Measurements from ENCODE around the gene TBC1D24. TPM values are rescaled to one million over a fixed set of nuclear protein-coding genes. Genes with fewer than 3 reads are reported as not detected.

The TBC1D24 gene
- total and polyA plus RNA-seq, 7 donors = 0.60 to 16.1 (median 6.5) TPM

GRCh38 chr16:2449118-2449517, 25.8 kb upstream of the TBC1D24 start:
- Histone ChIP-seq H3K4me3 (no peak overlapping the region), H3K9me3 (no peaks in the 10 kb centered on the region), H3K27ac (no peak overlapping the region), H3K36me3 (peaks cover 0 to 28% (median 2%) of the 10 kb centered on the region in 4 donors), H3K4me1 (no peaks in the 10 kb centered on the region), H3K27me3 (no peaks in the 10 kb centered on the region)
- intact Hi-C loops (cut with DNase I) = no loop called here
- TF ChIP-seq CTCF (IDR thresholded peaks at IDR 0.05) (no peak), EP300 (IDR thresholded peaks at IDR 0.05) (no peak), POLR2A (IDR thresholded peaks at IDR 0.05) (no peak), POLR2AphosphoS5 (IDR thresholded peaks at IDR 0.05) (no peak)
- 97 to 98% methylated on average over 25 of the region's 25 CpGs for WGBS, 2 donors
- DNase-seq = no peak

GRCh38 chr16:2450535-2450934, 24.4 kb upstream of the TBC1D24 start:
- TF ChIP-seq POLR2A (IDR thresholded peaks at IDR 0.05) = no peak
- no peak for TF ChIP-seq EP300 (IDR thresholded peaks at IDR 0.05)
- no peak for TF ChIP-seq CTCF (IDR thresholded peaks at IDR 0.05)
- Histone ChIP-seq H3K27ac (no peak overlapping the region), H3K4me1 (no peaks in the 10 kb centered on the region), H3K36me3 (peaks cover 0 to 22% (median under 1%) of the 10 kb centered on the region in 4 donors), H3K9me3 (no peaks in the 10 kb centered on the region), H3K4me3 (no peak overlapping the region), H3K27me3 (no peaks in the 10 kb centered on the region)
- intact Hi-C loops (cut with DNase I) = no loop called here
- 93 to 95% methylated on average over 8 of the region's 8 CpGs for WGBS, 2 donors
- no peak for DNase-seq

GRCh38 chr16:2450975-2451381, 23.9 kb upstream of the TBC1D24 start:
- Histone ChIP-seq H3K4me3 (no peak overlapping the region), H3K27ac (no peak overlapping the region), H3K36me3 (peaks cover 0 to 20% (median 0%) of the 10 kb centered on the region in 4 donors), H3K9me3 (no peaks in the 10 kb centered on the region), H3K4me1 (no peaks in the 10 kb centered on the region), H3K27me3 (no peaks in the 10 kb centered on the region)
- intact Hi-C loops (cut with DNase I) = no loop called here
- TF ChIP-seq CTCF (IDR thresholded peaks at IDR 0.05) = no peak
- TF ChIP-seq EP300 (IDR thresholded peaks at IDR 0.05) = no peak
- no peak for TF ChIP-seq POLR2A (IDR thresholded peaks at IDR 0.05)
- no peak for TF ChIP-seq POLR2AphosphoS5 (IDR thresholded peaks at IDR 0.05)
- no peak for DNase-seq
- 93 to 94% methylated on average over 19 of the region's 19 CpGs for WGBS, 2 donors

GRCh38 chr16:2451851-2452320, 23.0 kb upstream of the TBC1D24 start:
- no peak for DNase-seq
- H3K27ac ChIP-seq = no peak overlapping the region
- peaks cover 0 to 11% (median 0%) of the 10 kb centered on the region in 4 donors for H3K36me3 ChIP-seq
- 94 to 96% methylated on average over 18 of the region's 18 CpGs for WGBS, 2 donors
- H3K4me1 ChIP-seq = no peaks in the 10 kb centered on the region
- intact Hi-C loops (cut with DNase I) = no loop called here
- no peak for TF ChIP-seq EP300 (IDR thresholded peaks at IDR 0.05)
- no peak for TF ChIP-seq POLR2AphosphoS5 (IDR thresholded peaks at IDR 0.05)
- no peak for TF ChIP-seq POLR2A (IDR thresholded peaks at IDR 0.05)
- TF ChIP-seq CTCF (IDR thresholded peaks at IDR 0.05) = no peak
- no peaks in the 10 kb centered on the region for H3K9me3 ChIP-seq
- H3K4me3 ChIP-seq = no peak overlapping the region
- H3K27me3 ChIP-seq = no peaks in the 10 kb centered on the region

- Histone ChIP-seq H3K9me3 (no peaks in the 10 kb centered on the region), H3K4me3 (no peak overlapping the region), H3K27ac (no peak overlapping the region), H3K4me1 (no peaks in the 10 kb centered on the region), H3K36me3 (peaks cover 0 to 10% (median 0%) of the 10 kb centered on the region in 4 donors), H3K27me3 (no peaks in the 10 kb centered on the region)
- TF ChIP-seq POLR2AphosphoS5 (IDR thresholded peaks at IDR 0.05) (no peak), EP300 (IDR thresholded peaks at IDR 0.05) (no peak), CTCF (IDR thresholded peaks at IDR 0.05) (no peak), POLR2A (IDR thresholded peaks at IDR 0.05) (no peak)
- no peak for DNase-seq
- WGBS, 2 donors = 97 to 99% methylated on average over 8 of the region's 8 CpGs
- intact Hi-C loops (cut with DNase I) = no loop called here
Measured at GRCh38 chr16:2452650-2453049, 22.3 kb upstream of the TBC1D24 start.

Measured in sigmoid colon (tissue), 7 donors.